Tibial artery (tissue), 4 donors: ENCODE data around the gene CNIH2.
A peak's percentile ranks its signal among the peaks of the same experiment; 100 is the strongest.
"Not testable (repeated sequence)": the region's sequence is repeated elsewhere in the genome, so short reads cannot be mapped to it uniquely, and the experiment has no call there.

Experiments
- DNase-seq, 2 donors: peaks; one replicate each; pipeline ENCODE4 v3.0.0-alpha.2; 2019
- H3K27ac ChIP-seq, 2 donors: fragments of 200-600 bp; sonication (generic) in 1 of 2; 1 replicate in 1 of 2; 2 replicates in 1 of 2; pipeline ENCODE4 v1.5.1; 2018 to 2019; ENCODE audit warnings: mild to moderate bottlenecking in 1 of 2
- H3K27me3 ChIP-seq, 2 donors: fragments of 200-600 bp; sonication (generic) in 1 of 2; one replicate each; pipeline versions ENCODE4 v1.5.1 to v1.6.0; 2016 to 2019
- H3K36me3 ChIP-seq, 3 donors: fragments of 200-600 bp; sonication (generic) in 2 of 3; one replicate each; pipeline ENCODE4 v1.5.1; 2016 to 2019; ENCODE audit warnings: mild to moderate bottlenecking in 2 of 3
- H3K4me1 ChIP-seq, 4 donors: fragments of 200-600 bp; sonication (generic) in 2 of 4; 1 replicate in 3 of 4; 2 replicates in 1 of 4; pipeline ENCODE4 v1.5.1; 2016 to 2019
- H3K4me3 ChIP-seq, 2 donors: fragments of 200-600 bp; sonication (generic) in 1 of 2; 1 replicate in 1 of 2; 2 replicates in 1 of 2; pipeline ENCODE4 v1.5.1; 2018 to 2019; ENCODE audit warnings: mild to moderate bottlenecking in 2 of 2
- H3K9me3 ChIP-seq, 3 donors: fragments of 200-600 bp; sonication (generic) in 1 of 3; one replicate each; pipeline ENCODE4 v1.5.1; 2016 to 2019
- CTCF ChIP-seq, 2 experiments: fragments of 200-600 bp in 1 of 2; fragments of 450-650 bp in 1 of 2; IDR thresholded peaks; one replicate each; pipeline ENCODE4 v1.5.1; 2017 to 2019; ENCODE audit warnings: antibody characterized with exemption in 2 of 2, mild to moderate bottlenecking in 1 of 2, moderate library complexity in 1 of 2
- intact Hi-C: fragments of 100-400 bp; cut with DNase I; formaldehyde crosslinking; loops from one replicate; pipeline ENCODE4 v1.15.0; 2023; ENCODE audit warnings: low total_unique reads

Gene CNIH2

DNA sequence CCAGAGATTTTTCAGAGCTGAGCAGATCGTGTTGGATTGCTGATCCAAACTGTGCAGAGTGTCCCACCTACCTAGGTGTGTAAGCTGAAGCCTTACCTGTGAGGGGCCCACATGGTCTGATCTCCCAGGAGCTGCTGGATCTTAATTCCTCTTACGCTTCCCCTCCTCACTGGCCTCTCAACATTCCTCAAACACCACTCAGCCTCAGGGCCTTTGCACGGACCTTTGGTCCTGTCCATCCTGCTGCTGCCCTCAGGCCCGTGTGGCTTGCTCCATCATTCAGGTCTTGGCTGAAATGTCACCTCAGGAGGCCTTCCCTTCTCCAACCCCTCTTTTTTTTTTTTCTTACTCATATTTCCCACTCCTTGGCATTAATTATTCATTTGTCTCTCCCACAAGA lies 30.7 kb upstream of the CNIH2 start:
- Histone ChIP-seq H3K27ac (no peak overlapping the region), H3K36me3 (peaks cover 2 to 75% (median 24%) of the 10 kb centered on the region in 3 donors), H3K4me3 (no peak overlapping the region), H3K27me3 (no peaks in the 10 kb centered on the region), H3K9me3 (no peaks in the 10 kb centered on the region), H3K4me1 (no peaks in the 10 kb centered on the region)
- no peak for DNase-seq
- TF ChIP-seq CTCF (IDR thresholded peaks at IDR 0.05): no peak
- intact Hi-C loops: no loop called here

- TF ChIP-seq CTCF (IDR thresholded peaks at IDR 0.05): no peak
- intact Hi-C loops: no loop called here
- H3K36me3 ChIP-seq: peaks cover 0 to 69% (median 18%) of the 10 kb centered on the region in 3 donors
- no peaks in the 10 kb centered on the region for H3K4me1 ChIP-seq
- no peaks in the 10 kb centered on the region for H3K9me3 ChIP-seq
- H3K27ac ChIP-seq: no peak overlapping the region
- no peak for DNase-seq
- no peaks in the 10 kb centered on the region for H3K27me3 ChIP-seq
- H3K4me3 ChIP-seq: no peak overlapping the region
Measured at GRCh38 chr11:66247801-66248200, 30.2 kb upstream of the CNIH2 start.

GRCh38 chr11:66248903-66249302 lies 29.1 kb upstream of the CNIH2 start:
- intact Hi-C loops: no loop called here
- H3K9me3 ChIP-seq: no peaks in the 10 kb centered on the region
- no peak overlapping the region for H3K4me3 ChIP-seq
- no peaks in the 10 kb centered on the region for H3K27me3 ChIP-seq
- peaks cover 0 to 58% (median 7%) of the 10 kb centered on the region in 3 donors for H3K36me3 ChIP-seq
- no peaks in the 10 kb centered on the region for H3K4me1 ChIP-seq
- TF ChIP-seq CTCF (IDR thresholded peaks at IDR 0.05): no peak
- DNase-seq: no peak
- H3K27ac ChIP-seq: no peak overlapping the region

- Histone ChIP-seq H3K4me1 (peaks cover 0 to 5% (median under 1%) of the 10 kb centered on the region in 4 donors), H3K4me3 (no peak overlapping the region), H3K27me3 (no peaks in the 10 kb centered on the region), H3K36me3 (peaks cover 0 to 29% (median under 1%) of the 10 kb centered on the region in 3 donors), H3K27ac (no peak overlapping the region), H3K9me3 (no peaks in the 10 kb centered on the region)
- intact Hi-C loops: no loop called here
- no peak for TF ChIP-seq CTCF (IDR thresholded peaks at IDR 0.05)
- no peak for DNase-seq
Measured at GRCh38 chr11:66251809-66252208, 26.2 kb upstream of the CNIH2 start.

GRCh38 chr11:66253081-66253480 lies 24.9 kb upstream of the CNIH2 start:
- H3K4me3 ChIP-seq: not testable (repeated sequence)
- peaks cover 0 to 22% (median 0%) of the 10 kb centered on the region in 3 donors for H3K36me3 ChIP-seq

DNA sequence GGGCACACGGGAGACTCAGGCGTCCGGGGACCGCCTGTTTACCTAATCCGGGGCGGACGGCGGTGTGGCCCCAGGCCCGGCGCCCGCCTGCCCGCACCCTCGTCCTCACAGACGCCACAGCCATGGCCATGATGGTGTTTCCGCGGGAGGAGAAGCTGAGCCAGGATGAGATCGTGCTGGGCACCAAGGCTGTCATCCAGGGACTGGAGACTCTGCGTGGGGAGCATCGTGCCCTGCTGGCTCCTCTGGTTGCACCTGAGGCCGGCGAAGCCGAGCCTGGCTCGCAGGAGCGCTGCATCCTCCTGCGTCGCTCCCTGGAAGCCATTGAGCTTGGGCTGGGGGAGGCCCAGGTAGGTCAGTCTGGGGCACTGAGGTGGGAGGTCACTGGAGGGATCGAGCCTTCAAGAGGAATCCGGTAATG lies 19.5 kb upstream of the CNIH2 start:
- peaks cover 11 to 43% (median 21%) of the 10 kb centered on the region in 3 donors for H3K36me3 ChIP-seq
- H3K4me3 ChIP-seq: peak overlapping the region; percentile 91 to 99
- no peak for TF ChIP-seq CTCF (IDR thresholded peaks at IDR 0.05)
- no peak for DNase-seq
- H3K27ac ChIP-seq: peak overlapping the region; percentile 78 to 91
- H3K4me1 ChIP-seq: peaks cover 0 to 23% (median 10%) of the 10 kb centered on the region in 4 donors
- no peaks in the 10 kb centered on the region for H3K27me3 ChIP-seq
- intact Hi-C loops: loop anchor here (2.0 kb wide), 1 partner anchor 36 kb away; no protein-coding TSS in a partner anchor
- no peaks in the 10 kb centered on the region for H3K9me3 ChIP-seq

More at GRCh38 chr11:66253081-66253480, 24.9 kb upstream of the CNIH2 start:
- H3K27me3 ChIP-seq, H3K9me3 ChIP-seq, H3K27ac ChIP-seq, DNase-seq, H3K4me1 ChIP-seq, intact Hi-C loops: not testable (repeated sequence)
